Muscle layer of duodenum (tissue), 2 donors: ENCODE results near the gene SAP30BP.

ENCODE experiments used
- H3K27ac ChIP-seq: one replicate; pipeline ENCODE4 v1.7.0; 2013; ENCODE audit warnings: mild to moderate bottlenecking, low read length
- H3K27me3 ChIP-seq: one replicate; pipeline ENCODE4 v1.7.0; 2013; ENCODE audit warnings: low read depth, mild to moderate bottlenecking, control low read depth, low read length
- H3K36me3 ChIP-seq, 2 donors: one replicate each; pipeline ENCODE4 v1.7.0; 2013; ENCODE audit warnings: low read length in 2 of 2, control low read depth in 1 of 2, mild to moderate bottlenecking in 1 of 2; ENCODE audit not compliant: insufficient read depth in 2 of 2, control insufficient read depth in 1 of 2
- H3K4me1 ChIP-seq, 2 donors: one replicate each; pipeline ENCODE4 v1.7.0; 2013; ENCODE audit warnings: low read length in 2 of 2, mild to moderate bottlenecking in 2 of 2, control low read depth in 1 of 2, moderate library complexity in 1 of 2; ENCODE audit not compliant: insufficient read depth in 2 of 2, control insufficient read depth in 1 of 2
- H3K4me3 ChIP-seq, 2 donors: one replicate each; pipeline ENCODE4 v1.7.0; 2013; ENCODE audit warnings: low read length in 2 of 2, low read depth in 1 of 2, mild to moderate bottlenecking in 1 of 2
- H3K9me3 ChIP-seq, 2 donors: one replicate each; pipeline ENCODE4 v1.7.0; 2013; ENCODE audit warnings: low read length in 2 of 2, control low read depth in 1 of 2, mild to moderate bottlenecking in 1 of 2; ENCODE audit not compliant: control insufficient read depth in 1 of 2
- donor health status: healthy.

Gene SAP30BP

DNA sequence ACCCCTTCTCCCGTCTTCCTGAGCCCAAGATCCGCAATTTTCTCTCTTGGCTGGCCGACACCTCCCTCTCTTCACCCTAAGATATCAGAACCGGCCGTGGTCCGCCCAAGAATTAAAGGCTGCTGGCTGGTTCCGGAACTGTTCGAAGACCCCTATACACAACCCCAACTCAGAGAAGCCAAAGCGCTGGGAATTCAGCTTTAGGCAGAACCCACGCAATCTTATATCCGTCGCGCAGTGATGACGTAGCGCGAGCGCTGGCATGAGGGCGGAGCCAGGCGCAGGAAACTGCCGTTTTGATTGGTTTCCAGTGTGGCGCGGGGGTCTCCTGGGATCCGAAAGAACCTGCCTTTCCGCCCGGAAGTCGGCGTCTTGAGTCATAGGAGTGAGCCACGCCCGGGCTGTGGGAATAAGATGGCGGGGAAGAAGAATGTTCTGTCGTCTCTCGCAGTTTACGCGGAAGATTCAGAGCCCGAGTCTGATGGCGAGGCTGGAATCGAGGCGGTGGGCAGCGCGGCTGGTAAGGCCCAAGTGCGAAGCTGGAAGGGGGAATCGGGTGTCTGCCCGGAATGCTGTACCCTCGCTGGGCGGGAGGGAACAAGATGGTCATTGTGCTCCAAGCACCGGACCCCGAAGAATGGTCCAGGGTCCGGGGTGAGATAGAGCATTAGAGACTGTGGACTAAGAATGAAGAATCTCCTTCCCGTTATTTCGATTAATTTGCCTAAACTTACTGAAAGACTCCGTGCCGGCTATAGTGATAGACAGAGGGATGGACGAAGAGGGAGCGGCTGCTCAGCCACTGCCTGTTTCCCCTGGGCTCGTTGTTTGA lies at the start of gene SAP30BP, which contains the start of gene RECQL5:
TSS of gene SAP30BP (plus strand) at position 380 of the 832 bp plus-strand sequence. CDS start at position 415, 35 bp downstream.
TSS of gene RECQL5 (minus strand) at position 196 of the 832 bp plus-strand sequence. CDS start 597 bp downstream, outside the sequence.
- peaks cover 22 to 53% of the 10 kb centered on the region in 2 donors for H3K36me3 ChIP-seq
- no peaks in the 10 kb centered on the region for H3K9me3 ChIP-seq
- H3K4me3 ChIP-seq = peak within 1 kb of the TSS; percentile 79 to 96
- H3K27me3 ChIP-seq = no peaks in the 10 kb centered on the region
- peak within 1 kb of the TSS; percentile 95 for H3K27ac ChIP-seq
- H3K4me1 ChIP-seq = peaks cover 17 to 20% of the 10 kb centered on the region in 2 donors

DNA sequence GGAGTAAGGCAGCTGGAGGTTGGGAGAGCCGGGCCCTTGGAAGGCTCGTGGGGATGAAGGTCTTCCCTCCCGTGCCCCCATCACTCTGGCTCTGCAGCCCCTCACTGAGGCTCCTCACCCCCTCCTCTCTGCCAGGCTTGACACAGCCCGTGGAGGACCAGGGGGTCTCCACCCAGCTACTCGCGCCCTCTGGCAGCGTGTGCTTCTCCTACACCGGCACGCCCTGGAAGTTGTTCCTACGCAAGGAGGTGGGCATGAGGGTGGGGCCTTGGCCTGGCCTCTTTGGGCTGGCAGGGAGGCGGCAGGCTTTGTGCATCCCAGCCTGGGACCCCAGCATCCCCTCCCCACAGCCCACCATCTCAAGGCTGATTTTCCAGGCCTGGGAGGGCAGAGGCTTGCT lies 49.5 kb upstream of the SAP30BP start:
- no peak overlapping the region for H3K4me3 ChIP-seq
- H3K36me3 ChIP-seq = peaks cover 3 to 88% of the 10 kb centered on the region in 2 donors
- H3K27ac ChIP-seq = no peak overlapping the region

DNA sequence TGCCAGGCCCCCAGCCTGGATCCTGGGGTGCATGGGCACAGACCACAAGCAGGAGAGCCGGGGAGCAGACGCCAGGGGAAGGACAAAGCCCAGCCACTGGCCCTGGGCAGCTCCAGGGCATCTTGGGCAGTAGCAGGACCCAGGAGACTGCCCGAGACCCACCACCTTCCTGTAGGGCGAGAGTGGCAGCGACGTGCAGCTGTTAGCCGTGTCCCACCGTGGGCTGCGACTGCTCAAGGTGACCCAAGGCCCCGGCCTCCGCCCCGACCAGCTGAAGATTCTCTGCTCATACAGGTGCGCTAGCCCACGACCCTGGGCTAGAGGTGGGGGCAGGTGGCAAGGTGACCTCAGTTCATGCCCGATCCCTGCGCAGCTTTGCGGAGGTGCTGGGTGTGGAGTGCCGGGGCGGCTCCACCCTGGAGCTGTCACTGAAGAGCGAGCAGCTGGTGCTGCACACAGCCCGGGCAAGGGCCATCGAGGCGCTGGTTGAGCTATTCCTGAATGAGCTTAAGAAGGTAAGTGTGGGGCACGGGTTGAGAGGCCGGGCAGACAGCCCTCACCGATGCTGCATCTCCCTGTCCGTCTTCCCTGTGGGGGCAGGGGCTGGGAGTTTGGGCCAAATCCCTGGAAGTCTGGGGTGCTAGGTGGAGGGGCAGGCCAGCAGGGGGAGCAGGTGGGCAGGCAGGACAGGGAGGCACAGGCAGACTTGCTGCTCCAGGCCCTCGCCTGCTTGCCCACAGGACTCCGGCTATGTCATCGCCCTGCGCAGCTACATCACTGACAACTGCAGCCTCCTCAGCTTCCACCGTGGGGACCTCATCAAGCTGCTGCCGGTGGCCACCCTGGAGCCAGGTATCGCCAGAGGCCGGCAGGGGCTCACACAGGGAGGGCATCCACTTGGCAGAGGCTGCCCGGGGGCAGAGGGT lies 47.4 kb upstream of the SAP30BP start:
- peaks cover 3 to 82% of the 10 kb centered on the region in 2 donors for H3K36me3 ChIP-seq
- H3K27ac ChIP-seq = no peak overlapping the region
- no peaks in the 10 kb centered on the region for H3K27me3 ChIP-seq
- H3K4me1 ChIP-seq = no peaks in the 10 kb centered on the region
- no peaks in the 10 kb centered on the region for H3K9me3 ChIP-seq
- no peak overlapping the region for H3K4me3 ChIP-seq

More for the DNA sequence above, 49.5 kb upstream of the SAP30BP start:
- Histone ChIP-seq H3K27me3 (no peaks in the 10 kb centered on the region), H3K9me3 (no peaks in the 10 kb centered on the region), H3K4me1 (no peaks in the 10 kb centered on the region)

DNA sequence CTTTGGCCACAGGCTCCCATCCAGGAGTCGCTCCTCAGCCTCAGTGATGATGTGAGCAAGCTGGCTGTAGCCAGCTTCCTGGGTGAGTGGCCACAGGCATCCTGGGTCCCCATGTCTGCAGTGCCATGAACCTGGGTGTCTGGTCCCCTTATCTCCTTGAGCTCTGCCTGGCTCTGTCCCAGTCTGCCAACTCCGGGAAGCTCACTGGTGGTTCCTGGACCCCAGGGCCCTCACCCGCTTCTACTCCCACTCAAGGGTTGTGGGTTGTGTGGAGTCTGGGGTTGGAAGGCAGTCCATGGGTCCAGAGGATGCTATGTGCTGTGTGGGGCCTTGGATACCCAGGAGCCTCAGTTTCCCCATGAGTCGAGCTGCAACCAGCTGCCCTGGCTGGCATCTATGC lies 45.6 kb upstream of the SAP30BP start:
- Histone ChIP-seq H3K9me3 (no peaks in the 10 kb centered on the region), H3K27ac (no peak overlapping the region), H3K4me3 (no peak overlapping the region), H3K36me3 (peaks cover 11 to 82% of the 10 kb centered on the region in 2 donors), H3K4me1 (no peaks in the 10 kb centered on the region), H3K27me3 (no peaks in the 10 kb centered on the region)

DNA sequence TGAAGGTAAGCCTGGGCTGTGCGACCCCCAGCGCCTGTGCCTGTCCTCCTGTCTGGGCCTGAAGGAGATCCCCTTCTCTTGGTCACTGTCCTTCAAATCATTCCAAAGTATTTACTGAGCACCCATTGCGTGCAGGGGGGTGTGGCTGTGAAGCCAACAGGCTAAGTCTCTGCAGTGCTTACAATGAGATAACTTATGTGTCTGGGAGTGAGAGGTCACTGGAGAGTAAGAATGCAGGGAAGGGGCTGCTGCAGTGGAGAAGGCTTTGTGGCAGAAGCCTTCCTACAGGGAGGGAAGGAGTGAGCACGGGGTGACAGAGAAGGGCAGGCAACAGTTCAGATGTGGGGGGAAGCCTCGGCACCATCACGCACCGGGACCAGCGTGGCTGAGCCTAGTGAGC lies 45.1 kb upstream of the SAP30BP start:
- peaks cover 13 to 81% of the 10 kb centered on the region in 2 donors for H3K36me3 ChIP-seq
- H3K9me3 ChIP-seq = no peaks in the 10 kb centered on the region
- H3K4me3 ChIP-seq = no peak overlapping the region
- no peak overlapping the region for H3K27ac ChIP-seq
- H3K27me3 ChIP-seq = no peaks in the 10 kb centered on the region
- H3K4me1 ChIP-seq = no peaks in the 10 kb centered on the region

DNA sequence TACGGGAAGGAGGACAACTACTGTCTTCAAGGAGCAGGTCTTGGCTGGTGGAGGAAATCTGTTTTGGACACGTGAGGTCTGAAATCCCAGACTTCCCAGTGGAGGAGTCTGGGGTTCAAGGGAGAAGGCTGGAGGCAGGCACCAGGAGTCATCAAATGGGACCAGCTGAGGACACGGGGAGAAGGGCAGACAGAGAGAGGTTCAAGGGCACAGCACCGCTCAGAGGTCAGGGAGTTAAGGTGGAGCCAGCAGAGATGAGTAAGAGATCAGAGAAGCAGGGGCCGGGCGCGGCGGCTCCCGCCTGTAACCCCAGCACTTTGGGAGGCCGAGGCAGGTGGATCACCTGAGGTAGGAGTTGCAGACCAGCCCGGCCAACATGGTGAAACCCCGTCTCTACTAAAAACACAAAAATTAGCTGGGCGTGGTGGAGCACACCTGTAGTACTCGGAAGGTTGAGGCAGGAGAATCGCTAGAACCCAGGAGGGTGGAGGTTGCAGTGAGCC lies 44.3 kb upstream of the SAP30BP start:
- H3K27ac ChIP-seq = no peak overlapping the region
- no peaks in the 10 kb centered on the region for H3K4me1 ChIP-seq
- no peaks in the 10 kb centered on the region for H3K9me3 ChIP-seq
- no peaks in the 10 kb centered on the region for H3K27me3 ChIP-seq
- H3K4me3 ChIP-seq = no peak overlapping the region
- peaks cover 17 to 79% of the 10 kb centered on the region in 2 donors for H3K36me3 ChIP-seq

DNA sequence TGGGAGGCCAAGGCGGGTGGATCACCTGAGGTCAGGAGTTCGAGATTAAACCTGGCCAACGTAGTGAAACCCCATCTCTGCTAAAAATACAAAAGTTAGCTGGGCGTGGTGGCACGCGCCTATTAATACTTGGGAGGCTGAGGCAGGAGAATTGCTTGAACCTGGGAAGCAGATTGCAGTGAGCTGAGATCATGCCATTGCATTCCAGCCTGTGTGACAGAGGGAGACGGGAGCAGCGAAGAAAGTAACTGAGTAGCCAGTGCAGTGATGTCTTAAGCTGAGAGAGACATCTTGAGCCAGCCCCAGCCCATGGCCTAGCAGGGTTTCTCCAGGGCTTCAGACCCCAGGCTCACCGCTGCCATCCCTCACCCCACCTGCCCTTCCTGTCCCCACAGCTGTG lies 43.8 kb upstream of the SAP30BP start:
- Histone ChIP-seq H3K9me3 (no peaks in the 10 kb centered on the region), H3K4me3 (no peak overlapping the region), H3K4me1 (no peaks in the 10 kb centered on the region), H3K27ac (no peak overlapping the region), H3K27me3 (no peaks in the 10 kb centered on the region), H3K36me3 (peaks cover 17 to 73% of the 10 kb centered on the region in 2 donors)

DNA sequence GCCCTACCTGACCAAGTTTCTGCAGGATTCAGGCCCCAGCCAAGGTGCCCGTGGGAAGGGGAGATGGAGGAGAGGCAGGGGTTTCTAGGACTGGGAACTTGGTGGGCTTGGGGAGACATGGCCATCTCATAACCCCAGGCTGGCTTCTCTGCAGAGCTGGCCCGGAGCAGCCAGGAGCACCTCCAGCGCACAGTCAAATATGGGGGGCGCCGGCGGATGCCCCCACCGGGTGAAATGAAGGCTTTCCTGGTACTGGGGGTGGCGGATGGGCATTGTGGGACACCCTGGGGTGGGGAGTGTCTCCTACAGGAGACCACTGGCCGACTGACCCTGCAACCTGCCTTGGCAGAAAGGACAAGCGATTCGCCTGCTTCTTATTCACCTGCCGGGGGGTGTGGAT lies 43.1 kb upstream of the SAP30BP start:
- no peaks in the 10 kb centered on the region for H3K9me3 ChIP-seq

DNA sequence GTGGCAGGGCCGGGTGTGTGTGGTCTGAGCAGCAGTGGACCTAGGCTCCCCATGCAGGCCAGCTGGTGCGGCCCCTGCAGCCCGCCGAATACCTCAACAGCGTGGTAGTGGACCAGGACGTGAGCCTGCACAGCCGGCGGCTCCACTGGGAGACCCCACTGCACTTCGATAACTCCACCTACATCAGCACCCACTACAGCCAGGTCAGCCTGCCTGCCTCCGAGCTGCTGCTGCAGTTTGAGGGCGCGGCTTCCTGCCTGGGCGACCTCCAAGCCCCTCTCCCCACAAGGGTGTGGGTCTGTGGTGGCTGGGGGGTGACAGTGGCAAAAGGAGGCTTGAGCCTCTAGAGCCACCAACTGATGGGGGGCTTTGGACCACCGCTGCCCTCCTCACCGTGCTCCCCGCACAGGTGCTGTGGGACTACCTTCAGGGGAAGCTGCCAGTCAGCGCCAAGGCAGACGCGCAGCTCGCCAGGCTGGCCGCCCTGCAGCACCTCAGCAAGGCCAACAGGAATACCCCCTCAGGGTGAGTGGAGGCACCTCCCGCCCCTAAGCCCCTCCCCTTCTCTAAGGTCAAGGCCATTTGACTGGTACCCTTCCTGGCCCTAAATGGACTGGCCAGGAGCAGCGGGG lies 42.3 kb upstream of the SAP30BP start:
- H3K27ac ChIP-seq = no peak overlapping the region
- H3K4me3 ChIP-seq = no peak overlapping the region
- H3K4me1 ChIP-seq = no peaks in the 10 kb centered on the region
- H3K36me3 ChIP-seq = peaks cover 14 to 59% of the 10 kb centered on the region in 2 donors
- no peaks in the 10 kb centered on the region for H3K27me3 ChIP-seq
- H3K9me3 ChIP-seq = no peaks in the 10 kb centered on the region

More for the DNA sequence above, 43.1 kb upstream of the SAP30BP start:
- Histone ChIP-seq H3K36me3 (peaks cover 16 to 67% of the 10 kb centered on the region in 2 donors), H3K27me3 (no peaks in the 10 kb centered on the region), H3K4me3 (no peak overlapping the region), H3K4me1 (no peaks in the 10 kb centered on the region), H3K27ac (no peak overlapping the region)

DNA sequence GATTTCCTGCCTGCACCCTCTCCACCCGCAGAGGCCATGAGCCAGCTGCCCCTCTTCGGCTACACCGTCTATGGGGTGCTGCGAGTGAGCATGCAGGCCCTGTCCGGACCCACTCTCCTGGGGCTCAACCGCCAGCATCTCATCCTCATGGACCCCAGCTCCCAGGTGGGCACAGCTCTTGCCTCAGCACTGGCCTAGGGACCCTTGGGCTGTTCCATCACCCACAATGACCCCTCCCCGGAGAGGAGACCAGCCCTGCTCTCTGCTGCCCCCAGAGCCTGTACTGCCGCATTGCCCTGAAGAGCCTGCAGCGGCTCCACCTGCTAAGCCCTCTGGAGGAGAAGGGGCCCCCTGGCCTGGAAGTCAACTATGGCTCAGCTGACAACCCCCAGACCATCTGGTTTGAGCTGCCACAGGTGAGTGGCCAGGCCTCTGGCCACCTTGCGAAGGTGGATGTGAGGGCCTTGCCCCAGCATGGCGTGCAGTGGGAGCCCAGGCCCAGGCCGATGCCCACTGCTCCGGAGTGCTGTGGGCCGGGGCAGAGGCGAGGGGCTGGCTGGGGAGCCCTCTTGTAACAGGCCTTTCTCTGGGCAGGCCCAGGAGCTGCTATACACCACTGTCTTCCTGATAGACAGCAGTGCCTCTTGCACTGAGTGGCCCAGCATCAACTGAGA lies 41.2 kb upstream of the SAP30BP start:
- H3K27me3 ChIP-seq = no peaks in the 10 kb centered on the region
- no peaks in the 10 kb centered on the region for H3K4me1 ChIP-seq
- H3K4me3 ChIP-seq = no peak overlapping the region
- H3K9me3 ChIP-seq = no peaks in the 10 kb centered on the region
- H3K27ac ChIP-seq = no peak overlapping the region
- peaks cover 14 to 50% of the 10 kb centered on the region in 2 donors for H3K36me3 ChIP-seq
